ENCODE measurements around the gene RAI2.

Gene RAI2

GRCh38 chrX:17860811-17861488 is at the start of gene RAI2:
TSS of gene RAI2 (minus strand) at chrX:17861298. CDS start at chrX:17802010, 59,288 bp downstream.
- peak; percentile 33 for DNase-seq

- no peak for DNase-seq
Measured at GRCh38 chrX:17888421-17888820, 27.3 kb upstream of the RAI2 start.

- no peak for DNase-seq
Measured at GRCh38 chrX:17882680-17883079, 21.6 kb upstream of the RAI2 start.

GRCh38 chrX:17878028-17878670 is 17.1 kb upstream of the RAI2 start:
- no peak for DNase-seq

GRCh38 chrX:17876135-17876534 is 15.0 kb upstream of the RAI2 start:
- no peak for DNase-seq

GRCh38 chrX:17869580-17869979 is 8.5 kb upstream of the RAI2 start:
- DNase-seq: no peak

GRCh38 chrX:17861489-17862011 is 452 bp upstream of the RAI2 start:
- DNase-seq: no peak

- DNase-seq: no peak
Measured at GRCh38 chrX:17860179-17860780, 818 bp downstream of the RAI2 start.

GRCh38 chrX:17859609-17860178 is 1.4 kb downstream of the RAI2 start:
- peak; percentile 36 for DNase-seq

GRCh38 chrX:17854531-17854930 is 6.6 kb downstream of the RAI2 start:
- DNase-seq: no peak

GRCh38 chrX:17854069-17854468 is 7.0 kb downstream of the RAI2 start:
- no peak for DNase-seq

- DNase-seq: no peak
Measured at GRCh38 chrX:17851874-17852273, 9.2 kb downstream of the RAI2 start.

GRCh38 chrX:17848545-17849265 is 12.4 kb downstream of the RAI2 start:
- DNase-seq: no peak

GRCh38 chrX:17846045-17846444 is 15.1 kb downstream of the RAI2 start:
- DNase-seq: no peak

GRCh38 chrX:17844236-17844635 is 16.9 kb downstream of the RAI2 start:
- DNase-seq: no peak

- DNase-seq: no peak
Measured at GRCh38 chrX:17842769-17843525, 18.2 kb downstream of the RAI2 start.

GRCh38 chrX:17839269-17839668 is 21.8 kb downstream of the RAI2 start:
- no peak for DNase-seq

GRCh38 chrX:17836830-17837229 is 24.3 kb downstream of the RAI2 start:
- no peak for DNase-seq

GRCh38 chrX:17833954-17834353 is 27.1 kb downstream of the RAI2 start:
- DNase-seq: no peak

- no peak for DNase-seq
Measured at GRCh38 chrX:17831255-17831654, 29.8 kb downstream of the RAI2 start.

- no peak for DNase-seq
Measured at GRCh38 chrX:17830211-17830610, 30.9 kb downstream of the RAI2 start.

- DNase-seq: no peak
Measured at GRCh38 chrX:17829566-17829965, 31.5 kb downstream of the RAI2 start.
